ENCODE data around the gene ANKRD27. TPM values are rescaled to one million over a fixed set of nuclear protein-coding genes. Genes with fewer than 3 reads are reported as not detected.

ANKRD27 gene
- total RNA-seq, 6 experiments from 2014 or later, result 26.7 to 31.3 (median 28.5) TPM

DNA sequence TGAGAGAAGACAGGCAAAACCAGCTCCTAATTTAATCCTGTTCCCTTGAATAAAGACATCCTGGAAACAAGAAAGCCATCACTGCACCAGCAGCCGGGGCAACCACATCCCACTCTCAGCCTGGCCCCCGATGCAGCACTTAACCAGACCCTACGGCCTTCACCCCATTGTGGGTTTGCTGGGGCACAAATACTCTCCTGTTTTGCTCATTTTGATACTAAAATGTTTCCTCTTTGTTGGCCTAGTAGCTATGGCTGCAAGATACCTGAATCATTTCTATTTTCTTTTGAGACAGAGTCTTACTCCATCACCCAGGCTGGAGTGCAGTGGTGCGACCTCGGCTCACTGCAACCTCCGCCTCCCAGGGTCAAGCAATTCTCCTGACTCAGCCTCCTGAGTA, 28.4 kb downstream of the ANKRD27 start:
- Mint-ChIP-seq H3K36me3 (ENCODE audit: low read depth) (peaks cover 12% of the 10 kb centered on the region), H3K27me3 (ENCODE audit: insufficient read depth) (no peaks in the 10 kb centered on the region; the same call in 1 of the 2 replicates), H3K9me3 (no peaks in the 10 kb centered on the region), H3K4me3 (no peak overlapping the region), H3K4me1 (ENCODE audit: low read depth) (peaks cover 1% of the 10 kb centered on the region; the same call in 1 of the 2 replicates), H3K27ac (no peak overlapping the region)
- DNase-seq, result no peak
- TF ChIP-seq CTCF (IDR thresholded peaks at IDR 0.05), result no peak

DNA sequence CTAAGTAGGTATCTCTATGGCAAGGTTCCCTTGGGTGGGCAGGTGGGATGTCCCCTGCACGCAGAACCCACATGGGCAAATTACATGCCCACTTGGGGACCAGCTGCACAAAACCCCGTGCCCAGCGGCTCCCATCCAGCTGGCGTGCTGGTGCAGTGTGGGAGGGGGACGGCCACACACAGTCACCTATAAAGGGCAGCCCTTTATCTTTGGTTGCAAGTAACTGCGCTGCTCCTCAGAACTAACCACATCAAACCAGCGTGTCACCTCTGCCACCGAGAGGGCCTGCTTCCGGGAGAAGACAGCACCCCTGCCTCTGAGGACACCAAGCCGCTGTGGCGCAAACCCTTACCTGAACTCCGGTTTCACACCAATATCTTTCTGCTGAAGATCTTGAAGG, 32.2 kb downstream of the ANKRD27 start:
- no peaks in the 10 kb centered on the region for H3K9me3 Mint-ChIP-seq
- H3K4me1 Mint-ChIP-seq (ENCODE audit: low read depth), result no peaks in the 10 kb centered on the region
- no peaks in the 10 kb centered on the region; the same call in 1 of the 2 replicates for H3K27me3 Mint-ChIP-seq (ENCODE audit: insufficient read depth)
- H3K27ac Mint-ChIP-seq, result no peak overlapping the region
- no peak overlapping the region for H3K4me3 Mint-ChIP-seq
- H3K36me3 Mint-ChIP-seq (ENCODE audit: low read depth), result peaks cover 19% of the 10 kb centered on the region
- no peak for DNase-seq
- TF ChIP-seq CTCF (IDR thresholded peaks at IDR 0.05), result no peak

- TF ChIP-seq CTCF (IDR thresholded peaks at IDR 0.05), result no peak
- no peaks in the 10 kb centered on the region for H3K4me1 Mint-ChIP-seq (ENCODE audit: low read depth)
- H3K27ac Mint-ChIP-seq, result no peak overlapping the region
- no peak for DNase-seq
- no peaks in the 10 kb centered on the region for H3K9me3 Mint-ChIP-seq
- peaks cover 19% of the 10 kb centered on the region for H3K36me3 Mint-ChIP-seq (ENCODE audit: low read depth)
- H3K27me3 Mint-ChIP-seq (ENCODE audit: insufficient read depth), result no peaks in the 10 kb centered on the region
- no peak overlapping the region for H3K4me3 Mint-ChIP-seq
Observed at GRCh38 chr19:32638625-32639024, 36.4 kb downstream of the ANKRD27 start.

DNA sequence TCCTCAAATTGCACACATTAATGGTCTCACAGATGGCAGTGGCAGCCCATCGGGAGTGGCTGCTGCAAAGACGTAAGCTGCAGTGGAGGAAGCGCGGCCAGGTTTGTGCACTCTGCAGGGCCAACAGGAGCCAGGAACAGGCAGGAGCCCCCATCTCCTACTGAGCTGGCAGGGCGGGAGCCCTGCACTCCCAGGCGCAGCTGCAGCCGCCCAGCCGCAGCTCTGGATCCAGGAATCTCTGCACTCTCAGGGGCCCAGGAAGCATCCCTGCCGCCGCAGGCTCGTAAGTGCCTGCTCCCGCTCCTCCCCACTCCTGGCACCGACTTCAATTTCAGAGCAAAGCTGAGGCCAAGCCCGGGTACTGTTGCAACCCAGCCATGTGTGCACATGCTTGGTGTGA, 37.5 kb downstream of the ANKRD27 start:
- Mint-ChIP-seq H3K27ac (no peak overlapping the region), H3K27me3 (ENCODE audit: insufficient read depth) (no peaks in the 10 kb centered on the region), H3K4me1 (ENCODE audit: low read depth) (no peaks in the 10 kb centered on the region), H3K9me3 (no peaks in the 10 kb centered on the region), H3K36me3 (ENCODE audit: low read depth) (peaks cover 19% of the 10 kb centered on the region), H3K4me3 (no peak overlapping the region)
- no peak for DNase-seq
- TF ChIP-seq CTCF (IDR thresholded peaks at IDR 0.05), result no peak

GRCh38 chr19:32631381-32631780, 43.6 kb downstream of the ANKRD27 start:
- Mint-ChIP-seq H3K9me3 (no peaks in the 10 kb centered on the region), H3K4me3 (no peak overlapping the region), H3K27ac (no peak overlapping the region), H3K36me3 (ENCODE audit: low read depth) (peaks cover 8% of the 10 kb centered on the region), H3K4me1 (ENCODE audit: low read depth) (no peaks in the 10 kb centered on the region), H3K27me3 (ENCODE audit: insufficient read depth) (no peaks in the 10 kb centered on the region)
- TF ChIP-seq CTCF (IDR thresholded peaks at IDR 0.05), result no peak
- no peak for DNase-seq

GRCh38 chr19:32630338-32630737, 44.6 kb downstream of the ANKRD27 start:
- Mint-ChIP-seq H3K4me1 (ENCODE audit: low read depth) (no peaks in the 10 kb centered on the region), H3K4me3 (no peak overlapping the region), H3K27ac (no peak overlapping the region), H3K9me3 (no peaks in the 10 kb centered on the region), H3K36me3 (ENCODE audit: low read depth) (peaks cover 16% of the 10 kb centered on the region), H3K27me3 (ENCODE audit: insufficient read depth) (no peaks in the 10 kb centered on the region)
- TF ChIP-seq CTCF (IDR thresholded peaks at IDR 0.05), result peak; percentile 24; the same call in 1 of the 2 replicates
- DNase-seq, result no peak
